Jurkat, Clone E6-1 (cell line): ENCODE measurements around the gene CD2.
"Not testable (repeated sequence)": the region's sequence is repeated elsewhere in the genome, so short reads cannot be mapped to it uniquely, and the experiment has no call there.

Source experiments
- DNase-seq: peaks from one replicate; pipeline ENCODE4 v3.0.0-alpha.2; 2011; ENCODE audit warnings: low read depth, low spot score
- H3K4me3 ChIP-seq: 2 replicates; pipeline ENCODE4 v1.5.1; 2011; ENCODE audit warnings: mild to moderate bottlenecking, low read length, control low read depth, moderate library complexity

The CD2 gene

DNA sequence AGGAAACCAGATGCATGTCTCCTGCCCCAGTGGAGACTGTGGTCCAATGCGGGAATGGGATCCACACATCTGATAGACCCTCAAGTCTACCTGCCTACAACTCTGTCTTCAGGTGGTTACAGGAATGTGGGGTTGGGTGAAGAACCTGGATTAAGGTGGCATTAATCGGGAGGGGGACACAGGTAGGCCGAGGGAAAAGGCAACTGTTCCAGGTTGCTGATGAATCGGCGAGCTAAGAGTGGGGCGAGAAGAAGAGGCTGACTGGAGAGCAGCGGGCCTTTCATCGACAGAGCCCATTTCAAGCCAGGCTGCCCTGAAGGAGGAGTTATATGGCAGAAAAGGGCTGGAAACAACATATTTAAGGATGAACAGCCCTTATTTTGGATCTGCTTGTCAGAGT lies 836 bp downstream of the CD2 start:
- H3K4me3 ChIP-seq = peak overlapping the region; percentile 75
- no peak for DNase-seq

DNA sequence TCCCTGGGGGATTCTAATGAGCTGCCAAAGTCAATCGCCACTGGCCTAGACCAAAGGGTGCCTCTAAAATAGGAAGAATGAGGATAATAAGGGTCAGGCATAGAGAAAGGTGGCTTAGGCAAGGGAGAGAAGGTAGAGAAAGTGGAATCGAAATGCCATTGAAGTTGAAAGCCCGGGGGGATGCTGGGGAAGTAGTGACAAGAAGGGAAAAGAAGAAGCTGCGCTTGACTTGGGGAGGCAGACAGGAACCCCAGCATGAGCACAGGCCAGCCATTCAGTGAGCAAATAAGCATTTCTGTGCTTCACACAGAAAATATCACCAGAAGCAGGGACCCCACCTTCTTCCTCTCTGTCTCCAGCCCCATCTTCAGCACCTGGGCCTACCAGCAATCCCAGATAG lies 1.5 kb downstream of the CD2 start:
- no peak for DNase-seq

DNA sequence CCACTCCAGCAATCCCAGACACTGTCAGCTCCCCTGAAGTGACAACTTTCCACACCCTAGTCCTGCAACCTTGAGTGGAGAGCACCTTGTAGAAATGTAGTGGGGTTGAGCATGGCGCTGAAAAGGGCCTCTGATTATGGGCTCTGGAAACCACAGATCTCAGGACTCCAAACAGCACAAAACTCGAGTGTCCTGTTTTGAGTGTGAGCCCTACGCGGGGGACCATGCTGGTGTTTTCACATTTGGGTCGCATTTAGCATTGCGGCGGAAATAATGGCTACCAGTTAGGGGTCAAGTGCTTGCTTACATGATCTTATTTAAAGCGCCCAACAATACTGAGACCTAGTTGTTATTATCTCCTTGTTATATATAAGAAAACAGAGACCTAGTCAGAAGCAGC lies 1.9 kb downstream of the CD2 start:
- DNase-seq = not testable (repeated sequence)
- H3K4me3 ChIP-seq = peak overlapping the region; percentile 75

More for the DNA sequence above, 1.5 kb downstream of the CD2 start:
- peak overlapping the region; percentile 75 for H3K4me3 ChIP-seq

DNA sequence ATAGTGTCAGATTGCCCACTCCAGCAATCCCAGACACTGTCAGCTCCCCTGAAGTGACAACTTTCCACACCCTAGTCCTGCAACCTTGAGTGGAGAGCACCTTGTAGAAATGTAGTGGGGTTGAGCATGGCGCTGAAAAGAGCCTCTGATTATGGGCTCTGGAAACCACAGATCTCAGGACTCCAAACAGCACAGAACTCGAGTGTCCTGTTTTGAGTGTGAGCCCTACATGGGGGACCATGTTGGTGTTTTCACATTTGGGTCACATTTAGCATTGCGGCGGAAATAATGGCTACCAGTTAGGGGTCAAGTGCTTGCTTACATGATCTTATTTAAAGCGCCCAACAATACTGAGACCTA lies 4.2 kb downstream of the CD2 start:
- H3K4me3 ChIP-seq = peak overlapping the region; percentile 75
- DNase-seq = not testable (repeated sequence)

DNA sequence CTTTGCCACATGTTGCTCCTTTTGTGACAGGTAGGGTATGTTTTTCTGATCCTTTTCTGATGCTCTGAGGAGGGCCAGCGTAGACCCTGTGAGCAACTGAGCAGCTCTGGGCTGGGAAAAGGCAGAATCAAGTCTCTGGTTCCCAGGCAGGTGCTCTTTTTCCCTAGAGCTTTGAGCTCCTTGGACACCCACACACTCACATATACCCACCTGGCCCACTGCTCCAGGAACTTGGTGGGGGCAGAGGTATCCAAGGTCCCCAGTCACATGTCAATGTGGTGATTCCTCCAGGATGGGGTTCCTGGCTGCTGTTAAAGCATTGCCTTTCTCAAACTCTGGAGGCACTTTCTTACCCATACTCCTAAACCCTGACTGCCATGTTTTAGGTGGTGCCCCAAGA lies 5.4 kb downstream of the CD2 start:
- peak overlapping the region; percentile 75 for H3K4me3 ChIP-seq
- DNase-seq = no peak

GRCh38 chr1:116760487-116760886 lies 6.3 kb downstream of the CD2 start:
- no peak for DNase-seq
- no peak overlapping the region for H3K4me3 ChIP-seq

- no peak overlapping the region for H3K4me3 ChIP-seq
- DNase-seq = no peak
These were observed 6.9 kb downstream of the CD2 start for GRCh38 chr1:116760996-116761665.

GRCh38 chr1:116762281-116762680 lies 8.1 kb downstream of the CD2 start:
- DNase-seq = no peak
- no peak overlapping the region for H3K4me3 ChIP-seq

- no peak for DNase-seq
- H3K4me3 ChIP-seq = peak overlapping the region; percentile 8; the same call in 1 of the 2 replicates
These were observed 8.5 kb downstream of the CD2 start for GRCh38 chr1:116762781-116763115.

DNA sequence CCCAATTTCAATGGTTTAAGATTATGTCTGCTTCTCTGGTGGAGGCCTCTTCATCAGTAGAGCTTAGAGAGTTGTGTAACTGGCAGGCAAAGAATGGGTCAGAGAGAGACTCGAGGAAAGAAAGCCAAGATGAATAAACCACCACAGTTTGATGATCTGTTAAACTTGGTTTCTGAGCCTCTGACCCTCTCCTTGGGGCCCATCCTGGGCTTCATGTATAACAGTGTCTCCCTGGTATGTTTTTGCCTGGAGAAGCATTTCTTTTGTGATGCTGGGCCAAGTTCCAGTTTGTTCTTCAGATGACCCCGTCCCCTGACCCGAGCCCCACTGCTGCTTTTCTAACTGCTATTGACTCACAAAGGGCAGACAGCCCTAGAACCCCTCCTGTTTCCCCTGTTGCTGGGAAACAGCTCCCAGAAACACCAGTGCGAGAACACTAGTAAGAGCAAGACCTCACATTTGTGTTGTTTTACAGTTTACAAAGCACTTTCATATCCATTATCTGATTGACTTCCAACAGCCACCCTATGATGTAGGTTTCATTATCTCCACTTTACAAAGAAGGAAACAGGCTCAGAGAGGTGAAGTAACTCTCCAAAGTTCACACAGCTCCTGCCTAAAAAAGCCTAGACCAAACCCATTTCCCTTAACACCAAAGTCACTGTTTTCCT lies 9.0 kb downstream of the CD2 start:
- peak; percentile 87 for DNase-seq
- H3K4me3 ChIP-seq = peak overlapping the region; percentile 30

DNA sequence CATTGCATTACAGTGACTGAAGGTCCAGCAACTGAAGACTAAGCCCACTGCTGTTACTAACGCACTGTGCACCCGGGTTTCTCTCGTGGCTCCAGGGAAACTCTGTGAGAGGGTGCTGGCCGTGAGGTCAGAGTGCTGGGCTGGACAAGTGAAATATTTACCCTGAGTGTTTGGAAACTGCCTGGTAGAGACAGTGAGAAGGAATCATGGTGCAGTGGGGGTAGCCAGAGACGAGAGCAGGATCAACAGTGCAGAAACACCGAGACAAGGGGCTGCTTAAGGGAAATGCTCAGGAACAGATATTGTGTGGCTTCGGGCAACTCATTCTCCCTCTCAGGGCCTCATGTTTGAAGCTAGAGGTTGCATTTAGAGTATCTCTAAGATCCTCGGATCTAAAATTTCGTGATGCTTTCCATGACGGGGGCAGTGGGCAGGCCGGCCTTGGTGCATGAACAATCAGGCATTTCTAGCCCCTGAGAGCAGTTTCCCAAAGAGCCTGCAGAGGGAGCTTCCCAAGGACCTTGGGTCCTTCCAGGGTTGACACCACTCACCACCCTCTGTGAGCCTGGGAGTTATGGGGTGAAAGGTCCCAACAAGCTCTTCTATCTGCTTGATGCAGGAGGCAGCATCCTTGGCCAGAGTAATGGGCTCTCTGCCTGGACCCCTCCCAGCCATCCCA lies 9.7 kb downstream of the CD2 start:
- DNase-seq = peak; percentile 80
- peak overlapping the region; percentile 30 for H3K4me3 ChIP-seq

GRCh38 chr1:116764466-116764898 lies 10.3 kb downstream of the CD2 start:
- no peak for DNase-seq

DNA sequence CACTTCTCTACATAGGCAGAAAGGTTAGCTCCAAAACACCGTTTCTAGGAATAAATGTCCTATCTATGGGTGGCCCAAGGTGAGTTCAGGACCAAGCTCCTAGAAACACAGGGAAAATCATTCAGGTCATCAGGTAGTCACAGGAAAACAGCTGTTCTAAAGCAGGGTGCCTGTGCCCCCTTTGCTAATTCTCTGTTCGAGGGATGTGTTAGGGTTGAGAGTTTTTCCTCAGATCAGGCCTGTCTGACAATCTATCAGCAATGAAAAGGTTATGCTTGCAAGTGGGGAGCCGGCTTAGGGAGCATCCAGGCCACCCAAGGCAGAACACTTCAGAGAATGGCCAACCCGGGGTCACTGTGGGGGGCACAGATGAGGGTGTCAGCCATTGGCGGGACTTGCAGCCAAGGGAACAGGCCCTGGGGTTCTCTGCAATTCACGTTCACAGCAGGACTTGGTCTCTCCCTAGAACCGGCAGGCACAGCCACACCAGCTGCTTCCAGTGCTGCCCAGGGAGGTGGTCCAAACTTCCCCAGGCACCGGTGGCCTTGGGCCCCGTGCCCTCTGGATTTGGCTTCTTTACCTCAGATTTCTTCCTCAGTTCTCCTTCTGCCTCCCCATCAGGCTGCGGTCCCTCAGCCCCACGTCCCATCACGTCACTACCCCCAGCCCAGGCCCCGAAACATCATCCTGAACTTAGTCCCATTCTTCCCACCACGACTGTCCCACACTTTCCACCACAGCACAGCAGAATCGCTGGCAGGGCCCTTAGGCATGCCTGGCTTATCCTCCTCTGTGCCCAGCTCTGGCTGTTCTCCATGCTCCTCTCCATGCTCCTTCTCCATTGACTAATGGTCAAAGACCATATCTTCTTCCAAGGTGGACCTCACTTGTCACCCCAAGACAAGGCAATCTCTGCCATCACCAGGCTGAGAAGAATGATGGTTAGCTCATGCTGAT lies 11.0 kb downstream of the CD2 start:
- DNase-seq = no peak
- no peak overlapping the region for H3K4me3 ChIP-seq

More at GRCh38 chr1:116764466-116764898, 10.3 kb downstream of the CD2 start:
- H3K4me3 ChIP-seq = no peak overlapping the region

- DNase-seq = no peak
- no peak overlapping the region for H3K4me3 ChIP-seq
These were observed 11.7 kb downstream of the CD2 start for GRCh38 chr1:116765962-116766361.

GRCh38 chr1:116766616-116767469 lies 12.6 kb downstream of the CD2 start:
- peak; percentile 74 for DNase-seq
- H3K4me3 ChIP-seq = no peak overlapping the region

- no peak overlapping the region for H3K4me3 ChIP-seq
- no peak for DNase-seq
These were observed 13.7 kb downstream of the CD2 start for GRCh38 chr1:116767782-116768382.

GRCh38 chr1:116768416-116769103 lies 14.3 kb downstream of the CD2 start:
- no peak overlapping the region; the same call in 1 of the 2 replicates for H3K4me3 ChIP-seq
- no peak for DNase-seq

DNA sequence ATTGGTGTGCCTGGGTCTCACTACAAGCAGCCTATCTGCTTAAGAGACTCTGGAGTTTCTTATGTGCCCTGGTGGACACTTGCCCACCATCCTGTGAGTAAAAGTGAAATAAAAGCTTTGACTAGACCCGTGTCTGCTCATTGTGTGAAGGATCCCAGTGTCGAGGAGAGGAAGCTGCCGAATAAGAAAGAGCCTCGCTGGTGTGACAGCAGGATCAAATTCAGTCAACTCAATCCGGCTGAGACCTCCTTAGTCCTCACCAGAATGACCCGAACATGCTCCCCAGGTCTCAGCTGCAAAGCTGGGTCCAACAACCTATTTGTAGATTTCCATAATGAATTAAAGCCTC lies 14.8 kb downstream of the CD2 start:
- H3K4me3 ChIP-seq = peak overlapping the region; percentile 30
- peak; percentile 59 for DNase-seq
